Mesenchymal stem cell (in vitro differentiated cells and primary cell): ENCODE data around the gene PRDM9.

Source experiments
- DNase-seq: peaks from one replicate; pipeline ENCODE4 v3.0.0-alpha.2; 2013
- H2AFZ ChIP-seq: one replicate; pipeline ENCODE4 v1.6.1; 2013; ENCODE audit warnings: low read depth, mild to moderate bottlenecking, control low read depth, inconsistent platforms, low read length, moderate library complexity
- H2AK5ac ChIP-seq: 2 replicates; pipeline ENCODE4 v1.6.1; 2013; ENCODE audit warnings: low read length, moderate library complexity, mild to moderate bottlenecking, inconsistent platforms; ENCODE audit not compliant: severe bottlenecking
- H2BK120ac ChIP-seq: one replicate; pipeline ENCODE4 v1.6.1; 2013; ENCODE audit warnings: low read depth, mild to moderate bottlenecking, inconsistent platforms, low read length, moderate library complexity
- H2BK12ac ChIP-seq, 2 experiments: one replicate each; pipeline ENCODE4 v1.6.1; 2013; ENCODE audit warnings: inconsistent platforms in 2 of 2, low read length in 2 of 2, mild to moderate bottlenecking in 2 of 2, moderate library complexity in 2 of 2, control low read depth in 1 of 2
- H2BK15ac ChIP-seq: one replicate; pipeline ENCODE4 v1.6.1; 2013; ENCODE audit warnings: mild to moderate bottlenecking, low read depth, inconsistent platforms; ENCODE audit not compliant: poor library complexity, severe bottlenecking
- H2BK5ac ChIP-seq: 2 replicates; pipeline ENCODE4 v1.6.1; 2013; ENCODE audit warnings: low read depth, mild to moderate bottlenecking, low read length, control low read depth, inconsistent platforms; ENCODE audit not compliant: poor library complexity, severe bottlenecking
- H3K14ac ChIP-seq, 2 experiments: one replicate each; pipeline ENCODE4 v1.6.1; 2013; ENCODE audit warnings: inconsistent platforms in 2 of 2, low read length in 2 of 2, control low read depth in 1 of 2, mild to moderate bottlenecking in 1 of 2, moderate library complexity in 1 of 2
- H3K18ac ChIP-seq, 2 experiments: one replicate each; pipeline ENCODE4 v1.6.1; 2013; ENCODE audit warnings: inconsistent platforms in 2 of 2, low read length in 2 of 2, control low read depth in 1 of 2, low read depth in 1 of 2, mild to moderate bottlenecking in 1 of 2
- H3K23ac ChIP-seq, 2 experiments: one replicate each; pipeline ENCODE4 v1.6.1; 2013; ENCODE audit warnings: inconsistent platforms in 2 of 2, low read length in 2 of 2, mild to moderate bottlenecking in 2 of 2, moderate library complexity in 2 of 2, control low read depth in 1 of 2
- H3K27ac ChIP-seq: 2 replicates; pipeline ENCODE4 v1.5.1; 2013; ENCODE audit warnings: mild to moderate bottlenecking, moderate library complexity, low read length, control low read depth, inconsistent platforms; ENCODE audit not compliant: poor library complexity, severe bottlenecking
- H3K27me3 ChIP-seq, 2 experiments: 2 replicates each; pipeline versions ENCODE4 v1.6.1 to v1.7.0; 2013; ENCODE audit warnings: low read length in 2 of 2, mild to moderate bottlenecking in 2 of 2, moderate library complexity in 2 of 2, control low read depth in 1 of 2, inconsistent platforms in 1 of 2; ENCODE audit not compliant: control insufficient read depth in 1 of 2, insufficient read depth in 1 of 2
- H3K36me3 ChIP-seq, 2 experiments: 2 replicates each; pipeline versions ENCODE4 v1.6.1 to v1.7.0; 2013; ENCODE audit warnings: low read length in 2 of 2, control low read depth in 1 of 2, inconsistent platforms in 1 of 2, low read depth in 1 of 2, mild to moderate bottlenecking in 1 of 2; ENCODE audit not compliant: insufficient read depth in 2 of 2, control insufficient read depth in 1 of 2
- H3K4ac ChIP-seq, 2 experiments: one replicate each; pipeline ENCODE4 v1.6.1; 2013; ENCODE audit warnings: inconsistent platforms in 2 of 2, low read length in 2 of 2, mild to moderate bottlenecking in 2 of 2, moderate library complexity in 2 of 2, control low read depth in 1 of 2, low read depth in 1 of 2
- H3K4me1 ChIP-seq: 2 replicates; pipeline ENCODE4 v1.6.1; 2013; ENCODE audit warnings: low read depth, low read length, control low read depth; ENCODE audit not compliant: control insufficient read depth, insufficient read depth
- H3K4me2 ChIP-seq: 2 replicates; pipeline ENCODE4 v1.6.1; 2013; ENCODE audit warnings: low read length, mild to moderate bottlenecking, inconsistent platforms; ENCODE audit not compliant: poor library complexity, severe bottlenecking
- H3K4me3 ChIP-seq, 2 experiments: 2 replicates each; pipeline versions ENCODE4 v1.5.1 to v1.7.0; 2013; ENCODE audit warnings: low read length in 2 of 2, mild to moderate bottlenecking in 2 of 2, control low read depth in 1 of 2, low read depth in 1 of 2; ENCODE audit not compliant: insufficient read depth in 1 of 2
- H3K79me1 ChIP-seq: replicated peaks from 2 replicates; pipeline ENCODE4 v1.6.1; 2013; ENCODE audit warnings: mild to moderate bottlenecking, control low read depth, low read length, inconsistent platforms; ENCODE audit not compliant: poor library complexity, severe bottlenecking
- H3K9ac ChIP-seq: 2 replicates; pipeline ENCODE4 v1.7.0; 2013; ENCODE audit warnings: mild to moderate bottlenecking, low read length, moderate library complexity
- H3K9me3 ChIP-seq: 2 replicates; pipeline ENCODE4 v1.7.0; 2013; ENCODE audit warnings: mild to moderate bottlenecking, low read length; ENCODE audit not compliant: control insufficient read depth
- H4K8ac ChIP-seq: one replicate; pipeline ENCODE4 v1.6.1; 2013; ENCODE audit warnings: inconsistent platforms, mild to moderate bottlenecking, low read length, moderate library complexity
- H4K91ac ChIP-seq: one replicate; pipeline ENCODE4 v1.6.1; 2013; ENCODE audit warnings: mild to moderate bottlenecking, low read length, inconsistent platforms
- WGBS: methylation state at CpG from one replicate; pipeline ENCODE4 v1.1.7; 2013; ENCODE audit warnings: mixed read lengths; 5-methylcytosine and 5-hydroxymethylcytosine counted together

PRDM9 gene

DNA sequence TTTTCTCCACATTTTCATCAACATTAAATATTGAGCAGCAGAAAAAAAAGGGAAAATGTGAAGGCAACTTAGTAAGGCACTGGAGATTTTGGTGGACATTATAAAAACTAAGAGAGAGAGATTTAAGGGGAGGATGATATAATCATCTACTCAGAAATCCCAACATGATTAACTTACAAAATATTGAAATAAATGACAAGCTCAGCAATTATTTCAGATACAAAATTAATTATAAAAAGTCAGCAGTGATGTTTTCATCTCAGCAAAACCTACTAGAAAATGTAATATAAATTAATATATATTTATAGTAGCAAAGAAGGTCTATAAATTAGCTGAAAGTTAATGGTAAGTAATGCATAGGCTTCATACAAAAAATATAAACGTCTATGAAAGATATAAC lies 30.8 kb upstream of the PRDM9 start:
- Histone ChIP-seq H2BK15ac (no peak overlapping the region), H3K23ac (no peak overlapping the region), H3K9me3 (no peaks in the 10 kb centered on the region), H3K4ac (no peak overlapping the region), H2BK120ac (no peak overlapping the region), H3K18ac (no peak overlapping the region), H4K91ac (no peak overlapping the region), H4K8ac (no peak overlapping the region), H3K14ac (no peak overlapping the region), H3K27ac (no peak overlapping the region), H3K4me2 (no peak overlapping the region), H2AFZ (no peak overlapping the region), H3K79me1 (no peaks in the 10 kb centered on the region), H3K27me3 (no peaks in the 10 kb centered on the region), H3K36me3 (no peaks in the 10 kb centered on the region), H3K9ac (no peak overlapping the region), H3K4me1 (no peaks in the 10 kb centered on the region), H2BK12ac (no peak overlapping the region), H3K4me3 (no peak overlapping the region), H2AK5ac (no peak overlapping the region), H2BK5ac (no peak overlapping the region)
- DNase-seq, result no peak
- whole genome bisulfite sequencing, result no CpG with 5 or more reads among the region's 1 CpG

DNA sequence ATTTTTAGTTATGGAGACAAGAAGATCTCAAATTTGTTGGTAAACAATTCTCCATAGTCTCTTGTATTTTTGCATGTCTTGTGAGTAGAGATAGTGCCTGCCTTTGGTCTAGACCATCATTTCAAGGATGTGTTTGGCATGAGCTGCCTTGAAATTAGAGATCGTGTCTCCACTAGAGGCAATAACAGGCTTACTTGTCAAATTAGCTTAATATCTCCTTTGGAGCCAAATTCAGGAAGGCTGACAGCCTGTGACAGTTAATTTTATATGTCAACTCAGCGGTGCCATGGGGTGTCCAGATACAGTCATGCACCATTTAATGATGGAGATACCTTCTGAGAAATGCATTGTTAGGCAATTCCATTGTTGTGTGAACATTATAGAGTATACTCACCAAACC lies 24.8 kb upstream of the PRDM9 start:
- H3K27ac ChIP-seq, result no peak overlapping the region
- no peak overlapping the region for H3K18ac ChIP-seq
- no peak overlapping the region for H4K8ac ChIP-seq
- no peak overlapping the region for H2AFZ ChIP-seq
- no peak overlapping the region for H3K23ac ChIP-seq
- no peak overlapping the region for H3K4me3 ChIP-seq
- H3K36me3 ChIP-seq, result no peaks in the 10 kb centered on the region
- H2AK5ac ChIP-seq, result no peak overlapping the region
- no peak overlapping the region for H3K14ac ChIP-seq
- H3K4me1 ChIP-seq, result no peaks in the 10 kb centered on the region
- H2BK120ac ChIP-seq, result no peak overlapping the region
- H2BK5ac ChIP-seq, result no peak overlapping the region
- 71% methylated on average over 2 of the region's 2 CpGs for WGBS
- no peak overlapping the region for H2BK15ac ChIP-seq
- H3K27me3 ChIP-seq, result no peaks in the 10 kb centered on the region
- H3K4ac ChIP-seq, result no peak overlapping the region
- no peaks in the 10 kb centered on the region for H3K9me3 ChIP-seq
- H4K91ac ChIP-seq, result no peak overlapping the region
- no peak overlapping the region for H2BK12ac ChIP-seq
- DNase-seq, result no peak
- no peak overlapping the region for H3K4me2 ChIP-seq
- H3K9ac ChIP-seq, result no peak overlapping the region
- H3K79me1 ChIP-seq, result no peaks in the 10 kb centered on the region

DNA sequence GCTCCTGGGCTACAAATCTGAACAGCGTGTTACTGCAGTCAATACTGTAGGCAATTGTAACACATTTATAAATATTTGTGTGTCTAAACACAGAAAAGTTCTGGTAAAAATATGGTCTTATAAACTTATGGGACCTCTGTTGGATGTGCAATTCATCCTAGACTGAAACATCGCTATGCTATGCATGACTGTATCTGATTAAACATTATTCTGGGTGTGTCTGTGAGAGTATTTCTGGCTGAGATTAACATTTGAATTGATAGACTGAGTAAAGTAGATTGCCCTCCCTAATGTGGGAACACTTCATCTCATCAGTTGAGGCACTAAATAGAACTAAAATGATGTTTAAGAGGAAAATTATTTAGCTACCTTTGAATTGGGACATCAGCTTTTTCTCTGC lies 24.3 kb upstream of the PRDM9 start:
- Histone ChIP-seq H3K4me1 (no peaks in the 10 kb centered on the region), H3K4me2 (no peak overlapping the region), H2BK12ac (no peak overlapping the region), H2BK5ac (no peak overlapping the region), H3K14ac (no peak overlapping the region), H3K4me3 (no peak overlapping the region), H3K27me3 (no peaks in the 10 kb centered on the region), H2BK15ac (no peak overlapping the region), H3K79me1 (no peaks in the 10 kb centered on the region), H4K8ac (no peak overlapping the region), H2AK5ac (no peak overlapping the region), H2BK120ac (no peak overlapping the region), H3K9ac (no peak overlapping the region), H3K23ac (no peak overlapping the region), H2AFZ (no peak overlapping the region), H3K9me3 (no peaks in the 10 kb centered on the region), H3K27ac (no peak overlapping the region), H3K36me3 (no peaks in the 10 kb centered on the region), H4K91ac (no peak overlapping the region), H3K18ac (no peak overlapping the region), H3K4ac (no peak overlapping the region)
- DNase-seq, result no peak
- 95% methylated on average over 2 of the region's 2 CpGs for WGBS

DNA sequence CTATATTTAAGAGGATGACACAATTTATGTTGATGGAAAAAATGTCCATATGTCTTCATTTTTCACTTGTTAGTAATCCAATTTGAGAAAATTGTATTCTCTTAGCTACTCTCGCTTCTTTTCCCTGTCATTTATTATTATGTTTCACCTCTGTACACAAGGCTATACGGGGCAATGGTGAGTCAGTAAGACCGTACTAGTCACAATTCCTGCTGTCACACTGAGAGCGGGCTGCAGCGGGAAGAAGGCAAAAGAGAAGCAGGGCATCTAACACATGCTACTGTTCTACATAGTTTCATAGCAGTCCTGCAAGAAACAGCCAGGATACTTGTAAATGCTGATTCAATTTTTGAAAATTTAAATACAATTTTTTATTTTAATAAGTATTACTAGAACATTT lies 23.3 kb upstream of the PRDM9 start:
- Histone ChIP-seq H4K8ac (no peak overlapping the region), H2BK15ac (no peak overlapping the region), H3K18ac (no peak overlapping the region), H3K36me3 (no peaks in the 10 kb centered on the region), H3K4ac (no peak overlapping the region), H2AK5ac (no peak overlapping the region), H3K27ac (no peak overlapping the region), H3K27me3 (no peaks in the 10 kb centered on the region), H4K91ac (no peak overlapping the region), H3K79me1 (no peaks in the 10 kb centered on the region), H2AFZ (no peak overlapping the region), H3K14ac (no peak overlapping the region), H3K4me2 (no peak overlapping the region), H3K4me1 (no peaks in the 10 kb centered on the region), H2BK120ac (no peak overlapping the region), H3K9me3 (no peaks in the 10 kb centered on the region), H2BK12ac (no peak overlapping the region), H2BK5ac (no peak overlapping the region), H3K4me3 (no peak overlapping the region), H3K23ac (no peak overlapping the region), H3K9ac (no peak overlapping the region)
- 70% methylated on average over 5 of the region's 5 CpGs for WGBS
- DNase-seq, result no peak
